Small intestine (tissue), 7 donors: Measurements from ENCODE around the gene CHMP4A. TPM values are rescaled to one million over a fixed set of nuclear protein-coding genes. Genes with fewer than 3 reads are reported as not detected.
A peak's percentile ranks its signal among the peaks of the same experiment; 100 is the strongest.

Experiments used
- DNase-seq, 2 donors: peaks; one replicate each; pipeline versions ENCODE4 v3.0.0 to v3.0.0-alpha.2; 2013
- FAIRE-seq: peaks from 2 replicates; lab custom pipeline; 2012; peaks lifted over from hg19 to GRCh38; lab: Jason Lieb, UNC
- H3K27ac ChIP-seq, 3 donors: one replicate each; pipeline ENCODE4 v1.5.1; 2013; ENCODE audit warnings: low read length in 2 of 3, mild to moderate bottlenecking in 2 of 3, control low read depth in 1 of 3, inconsistent platforms in 1 of 3, low read depth in 1 of 3, moderate library complexity in 1 of 3
- H3K27me3 ChIP-seq, 3 donors: one replicate each; pipeline ENCODE4 v1.6.1; 2013; ENCODE audit warnings: low read length in 3 of 3, inconsistent platforms in 1 of 3; ENCODE audit not compliant: control insufficient read depth in 3 of 3, insufficient read depth in 3 of 3
- H3K36me3 ChIP-seq, 3 donors: one replicate each; pipeline ENCODE4 v1.6.1; 2013; ENCODE audit warnings: low read length in 3 of 3, inconsistent platforms in 1 of 3, low read depth in 1 of 3, mild to moderate bottlenecking in 1 of 3, moderate library complexity in 1 of 3; ENCODE audit not compliant: control insufficient read depth in 3 of 3, insufficient read depth in 2 of 3
- H3K4me1 ChIP-seq, 3 donors: one replicate each; pipeline ENCODE4 v1.6.1; 2013; ENCODE audit warnings: low read length in 2 of 3, inconsistent platforms in 1 of 3, low read depth in 1 of 3, mild to moderate bottlenecking in 1 of 3, moderate library complexity in 1 of 3; ENCODE audit not compliant: control insufficient read depth in 3 of 3, insufficient read depth in 2 of 3
- H3K4me3 ChIP-seq, 3 donors: one replicate each; pipeline ENCODE4 v1.5.1; 2013; ENCODE audit warnings: low read length in 3 of 3, control low read depth in 1 of 3, inconsistent platforms in 1 of 3, low read depth in 1 of 3, mild to moderate bottlenecking in 1 of 3, moderate library complexity in 1 of 3
- H3K9me3 ChIP-seq, 2 donors: one replicate each; pipeline ENCODE4 v1.6.1; 2013; ENCODE audit warnings: low read depth in 1 of 2, low read length in 1 of 2; ENCODE audit not compliant: control insufficient read depth in 2 of 2, insufficient read depth in 1 of 2
- WGBS, 3 donors: extraction: QIAGEN DNeasy Blood & Tissue Kit; methylation state at CpG; one replicate each; pipeline ENCODE4 v1.1.7; 2013; 5-methylcytosine and 5-hydroxymethylcytosine counted together
- polyA plus RNA-seq, 4 donors: library from polyadenylated mRNA; stranded (reverse) in 3 of 4; unstranded in 1 of 4; fragments of 200-250 nt in 3 of 4; fragments of 120-200 nt in 1 of 4; gene quantifications; one replicate each; pipeline versions ENCODE4 v1.2.1 to v1.2.3, GENCODE V29; 2013
- donor health status: healthy with polysubstance abuse.
- donor health status: control.
- donor health status: control.
- donor health status: Bipolar disorder and iron deficiency.
- donor health status: healthy.

CHMP4A gene
- polyA plus RNA-seq, 4 donors: 70.0 to 121 (median 94.9) TPM

- Histone ChIP-seq H3K36me3 (peaks cover 18 to 97% (median 23%) of the 10 kb centered on the region in 3 donors), H3K4me3 (no peak overlapping the region), H3K9me3 (no peaks in the 10 kb centered on the region), H3K27me3 (no peaks in the 10 kb centered on the region), H3K27ac (peak overlapping the region in 1 of 3 donors; percentile 90), H3K4me1 (peaks cover 0 to 68% (median 0%) of the 10 kb centered on the region in 3 donors)
- no peak for FAIRE-seq
- 94 to 96% (median 94%) methylated on average over 12 of the region's 12 CpGs for WGBS, 3 donors
- DNase-seq: no peak
Observed at GRCh38 chr14:24178399-24179178, 34.7 kb downstream of the CHMP4A start.

DNA sequence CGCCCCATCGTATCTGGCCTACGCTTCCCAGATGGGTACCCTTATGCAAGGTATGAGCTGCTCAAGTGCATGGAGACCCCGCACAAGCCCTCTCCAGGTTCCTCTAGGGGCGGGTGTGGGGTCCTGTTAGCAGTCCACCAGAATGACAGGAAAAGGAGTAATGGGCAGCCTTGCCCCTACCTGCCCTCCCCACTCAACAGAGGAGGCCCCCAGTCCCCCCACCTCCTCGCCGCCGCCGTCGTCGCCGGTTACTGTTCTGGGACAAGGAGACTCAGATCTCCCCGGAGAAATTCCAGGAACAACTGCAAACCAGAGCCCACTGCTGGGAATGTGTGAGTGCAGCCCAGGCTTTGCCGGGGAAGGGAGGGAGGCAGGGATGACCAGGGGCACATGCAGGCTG lies 35.4 kb downstream of the CHMP4A start:
- no peak for FAIRE-seq
- no peaks in the 10 kb centered on the region for H3K27me3 ChIP-seq
- 93 to 98% (median 94%) methylated on average over 14 of the region's 14 CpGs for WGBS, 3 donors
- peaks cover 20 to 97% (median 20%) of the 10 kb centered on the region in 3 donors for H3K36me3 ChIP-seq
- H3K4me1 ChIP-seq: peaks cover 0 to 74% (median 0%) of the 10 kb centered on the region in 3 donors
- no peak for DNase-seq
- no peak overlapping the region for H3K27ac ChIP-seq
- no peak overlapping the region for H3K4me3 ChIP-seq
- no peaks in the 10 kb centered on the region for H3K9me3 ChIP-seq

DNA sequence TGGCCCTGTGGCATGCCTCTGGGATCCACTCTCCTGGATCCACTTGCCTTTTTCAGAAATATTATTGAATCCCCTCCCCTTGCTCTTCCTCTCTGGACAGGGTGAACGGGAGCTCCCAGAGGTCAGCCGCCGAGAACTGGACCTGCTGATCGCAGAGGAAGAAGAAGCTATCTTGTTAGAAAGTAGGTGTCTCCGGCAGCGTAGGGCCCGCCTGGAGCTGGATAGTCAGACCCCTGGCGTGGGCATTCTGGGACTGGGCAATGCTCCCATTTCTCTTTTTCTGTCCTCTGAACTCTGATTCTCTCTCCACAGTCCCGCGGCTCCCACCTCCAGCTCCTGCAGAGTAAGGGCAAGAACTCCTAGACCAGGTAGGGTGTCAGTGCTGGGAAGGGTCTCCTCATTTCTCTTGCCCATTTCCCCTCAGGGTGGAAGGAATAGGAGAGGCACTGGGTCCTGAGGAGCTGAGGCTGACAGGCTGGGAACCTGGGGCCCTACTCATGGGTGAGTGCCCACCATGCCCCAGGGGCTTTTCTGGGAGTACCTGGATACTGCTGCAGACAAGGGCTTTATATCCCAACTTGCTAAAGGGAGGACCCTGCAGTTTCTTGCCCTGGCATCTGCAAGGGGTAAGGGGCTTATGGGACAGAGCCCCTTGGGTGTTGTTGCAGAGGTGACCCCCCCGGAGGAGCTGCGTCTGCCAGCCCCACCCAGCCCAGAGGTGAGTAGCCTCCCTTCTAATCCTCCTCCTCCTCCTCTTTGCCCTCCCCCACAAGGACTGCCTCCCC lies 36.1 kb downstream of the CHMP4A start:
- Histone ChIP-seq H3K27me3 (no peaks in the 10 kb centered on the region), H3K4me1 (peaks cover 0 to 74% (median 0%) of the 10 kb centered on the region in 3 donors), H3K36me3 (peaks cover 18 to 94% (median 20%) of the 10 kb centered on the region in 3 donors), H3K4me3 (no peak overlapping the region), H3K9me3 (no peaks in the 10 kb centered on the region), H3K27ac (peak overlapping the region in 1 of 3 donors; percentile 35)
- no peak for DNase-seq
- WGBS, 3 donors: 81 to 95% (median 92%) methylated on average over 12 of the region's 12 CpGs
- FAIRE-seq: no peak

- Histone ChIP-seq H3K36me3 (peaks cover 18 to 88% (median 20%) of the 10 kb centered on the region in 3 donors), H3K27ac (peak overlapping the region in 1 of 3 donors; percentile 35), H3K4me3 (no peak overlapping the region), H3K4me1 (peaks cover 0 to 68% (median 0%) of the 10 kb centered on the region in 3 donors), H3K9me3 (no peaks in the 10 kb centered on the region), H3K27me3 (no peaks in the 10 kb centered on the region)
- DNase-seq (no peak), FAIRE-seq (no peak)
- 96 to 99% (median 96%) methylated on average over 5 of the region's 5 CpGs for WGBS, 3 donors
Observed at GRCh38 chr14:24176599-24176998, 36.7 kb downstream of the CHMP4A start.

DNA sequence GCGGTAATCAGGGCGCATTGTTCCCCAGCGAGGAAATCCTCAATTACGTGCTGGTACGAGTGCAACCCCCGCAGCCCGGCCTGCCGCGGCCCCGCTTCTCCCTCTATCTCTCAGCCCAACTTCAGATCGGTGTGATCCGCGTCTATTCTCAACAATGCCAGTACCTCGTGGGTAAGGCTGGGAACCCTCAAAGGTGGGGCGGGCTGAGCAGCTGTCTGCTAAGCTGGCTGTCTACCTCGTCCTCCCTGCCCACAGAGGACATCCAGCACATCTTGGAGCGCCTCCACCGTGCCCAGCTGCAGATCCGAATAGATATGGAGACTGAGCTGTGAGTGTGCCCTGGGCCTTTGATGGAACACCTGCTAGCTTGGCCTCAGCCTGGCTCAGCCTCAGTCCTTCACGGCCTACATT lies 40.4 kb downstream of the CHMP4A start:
- Histone ChIP-seq H3K4me3 (peak overlapping the region in 1 of 3 donors; percentile 71), H3K36me3 (peaks cover 11 to 60% (median 15%) of the 10 kb centered on the region in 3 donors), H3K4me1 (peaks cover 0 to 41% (median 0%) of the 10 kb centered on the region in 3 donors), H3K27me3 (no peaks in the 10 kb centered on the region), H3K27ac (peak overlapping the region in 1 of 3 donors; percentile 78), H3K9me3 (no peaks in the 10 kb centered on the region)
- DNase-seq: no peak
- 65 to 78% (median 74%) methylated on average over 19 to 20 of the region's 20 CpGs for WGBS, 3 donors
- FAIRE-seq: no peak

- Histone ChIP-seq H3K27me3 (no peaks in the 10 kb centered on the region), H3K4me3 (peak overlapping the region in 2 of 3 donors; percentile 18 to 71), H3K4me1 (peaks cover 0 to 36% (median 0%) of the 10 kb centered on the region in 3 donors), H3K27ac (peak overlapping the region in 2 of 3 donors; percentile 67 to 78), H3K36me3 (peaks cover 7 to 58% (median 10%) of the 10 kb centered on the region in 3 donors), H3K9me3 (no peaks in the 10 kb centered on the region)
- FAIRE-seq (no peak), DNase-seq (peak in 1 of 2 donors; percentile 60)
- 25 to 71% (median 68%) methylated on average over 28 to 30 of the region's 30 CpGs for WGBS, 3 donors
Observed at GRCh38 chr14:24172261-24172860, 40.9 kb downstream of the CHMP4A start.

DNA sequence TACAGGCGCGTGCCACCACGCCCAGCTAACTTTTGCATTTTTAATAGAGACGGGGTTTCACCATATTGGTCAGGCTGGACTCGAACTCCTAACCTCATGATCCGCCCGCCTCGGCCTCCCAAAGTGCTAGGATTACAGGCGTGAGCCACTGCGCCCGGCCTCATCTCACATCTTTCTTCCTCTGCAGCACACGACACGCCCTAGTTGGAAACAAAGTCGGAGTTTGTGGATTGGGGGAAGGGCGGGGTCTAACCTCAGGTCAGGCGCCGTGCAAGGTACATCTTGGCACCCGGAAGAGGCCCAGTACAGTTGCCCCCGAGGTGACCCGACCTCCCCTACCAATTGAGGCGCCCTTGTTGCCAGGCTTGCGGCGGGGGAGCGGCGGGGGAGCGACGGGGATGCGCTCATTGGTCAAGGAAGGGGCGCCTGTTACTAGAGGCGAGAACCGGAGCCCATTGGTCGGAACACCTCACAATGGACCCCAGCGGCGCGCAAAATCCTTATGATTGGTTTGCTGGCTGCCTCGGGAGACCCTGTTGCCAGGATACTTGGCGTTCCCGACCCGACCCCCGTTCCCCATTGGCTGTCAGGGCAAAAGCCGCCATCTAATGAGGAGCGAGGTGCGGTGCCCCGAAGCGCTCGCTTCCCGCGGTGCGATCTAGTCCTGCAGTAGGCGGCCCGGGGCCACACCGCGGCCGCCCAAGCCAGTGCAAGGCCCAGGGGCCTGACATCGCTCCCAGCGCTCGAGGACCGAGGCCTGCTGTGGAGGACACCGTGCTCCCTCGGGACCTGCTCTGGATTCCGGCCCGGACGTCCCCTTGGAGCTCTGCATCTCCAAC lies 41.6 kb downstream of the CHMP4A start, which contains the start of gene REC8:
TSS of gene REC8 (plus strand) at position 659 of the 839 bp plus-strand sequence. CDS start 473 bp downstream, outside the sequence.
- Histone ChIP-seq H3K36me3 (peaks cover 3 to 58% (median 6%) of the 10 kb centered on the region in 3 donors), H3K27ac (peak within 1 kb of the TSS in 2 of 3 donors; percentile 67 to 78), H3K4me3 (peak within 1 kb of the TSS in 2 of 3 donors; percentile 18 to 71), H3K9me3 (no peaks in the 10 kb centered on the region), H3K4me1 (peaks cover 0 to 29% (median 0%) of the 10 kb centered on the region in 3 donors), H3K27me3 (no peaks in the 10 kb centered on the region)
- WGBS, 3 donors: 6 to 52% (median 34%) methylated on average over 62 to 63 of the region's 63 CpGs
- DNase-seq (peak; percentile 66 to 98), FAIRE-seq (no peak)
